ENCODE data around the gene PCARE. TPM values are rescaled to one million over a fixed set of nuclear protein-coding genes. Genes with fewer than 3 reads are reported as not detected.

PCARE gene
- polyA plus RNA-seq, 2 donors, result 0.07 to 0.22 TPM

DNA sequence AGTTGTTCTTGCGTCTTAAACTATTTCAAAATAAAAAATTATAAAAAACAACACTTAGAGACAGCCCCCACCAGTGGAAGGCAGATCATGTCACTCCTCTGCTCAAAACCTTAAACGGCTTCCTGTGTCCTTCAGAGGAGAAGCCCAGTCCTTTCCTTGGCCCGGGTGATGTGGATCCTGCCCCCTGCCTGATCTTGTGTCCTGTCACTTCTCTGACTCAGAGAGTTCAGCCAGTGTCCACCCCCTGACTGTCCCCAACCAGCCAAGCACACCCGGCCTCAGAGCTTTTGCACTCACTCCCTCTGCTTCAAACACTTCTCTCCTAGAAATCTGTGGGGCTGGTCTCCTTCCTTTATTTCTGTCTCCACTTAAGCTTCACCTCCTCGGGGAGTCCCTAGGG, 57.8 kb downstream of the PCARE start:
- H3K9me3 ChIP-seq (ENCODE audit: control insufficient read depth in 2 of 2, insufficient read depth in 1 of 2, low read depth in 1 of 2, low read length in 1 of 2), result no peaks in the 10 kb centered on the region
- H3K4me1 ChIP-seq (ENCODE audit: control insufficient read depth in 2 of 2, insufficient read depth in 2 of 2, low read length in 1 of 2), result peaks cover 0 to 16% of the 10 kb centered on the region in 2 donors
- no peaks in the 10 kb centered on the region for H3K27me3 ChIP-seq (ENCODE audit: control insufficient read depth in 1 of 2, insufficient read depth in 2 of 2, low read length in 2 of 2)
- 59 to 64% methylated on average over 5 of the region's 5 CpGs for WGBS, 2 donors
- no peak overlapping the region for H3K4me3 ChIP-seq (ENCODE audit: low read depth in 1 of 2, low read length in 2 of 2)
- peak overlapping the region in 1 of 2 donors; percentile 34 for H3K27ac ChIP-seq (ENCODE audit: low read depth in 2 of 2, low read length in 1 of 2)
- H3K36me3 ChIP-seq (ENCODE audit: control insufficient read depth in 2 of 2, insufficient read depth in 2 of 2, low read length in 1 of 2), result no peaks in the 10 kb centered on the region

DNA sequence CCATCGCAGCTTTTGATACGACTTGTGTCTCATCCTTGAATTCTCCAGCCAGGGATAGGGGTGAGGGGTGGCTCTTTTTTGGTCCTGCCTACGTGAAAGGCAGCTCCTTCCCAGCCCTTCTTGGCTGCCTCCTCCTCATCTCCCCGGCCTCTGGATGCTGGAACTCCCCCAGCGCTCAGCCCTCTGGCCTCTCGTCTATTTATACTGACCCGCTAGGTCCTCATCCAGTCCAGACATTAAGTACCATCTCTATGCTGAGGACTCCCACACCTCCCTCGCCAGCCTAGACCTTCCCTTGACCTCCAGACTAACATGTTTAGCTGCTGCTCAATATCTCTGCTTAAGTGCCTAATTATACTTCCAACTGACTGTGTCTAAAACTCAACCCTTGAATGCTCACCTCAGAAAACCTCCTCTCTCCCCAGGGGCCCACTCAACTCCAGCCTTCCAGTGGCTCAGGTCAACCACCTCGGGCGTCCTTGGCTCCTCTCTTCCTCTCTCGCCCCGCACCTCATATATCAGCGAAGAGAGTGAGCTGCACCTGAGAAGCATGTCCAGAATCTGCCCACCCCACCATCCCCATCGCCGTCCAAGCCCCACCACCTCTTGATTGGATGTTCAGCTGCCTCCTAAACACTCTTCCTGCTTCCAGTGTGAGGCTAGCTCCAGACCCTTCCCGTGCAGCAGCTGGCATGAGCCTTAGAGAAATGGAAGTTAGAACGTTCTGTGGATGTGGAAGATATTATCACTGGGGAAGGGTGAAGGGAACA, 58.4 kb downstream of the PCARE start:
- no peaks in the 10 kb centered on the region for H3K27me3 ChIP-seq (ENCODE audit: control insufficient read depth in 1 of 2, insufficient read depth in 2 of 2, low read length in 2 of 2)
- WGBS, 2 donors, result 77 to 82% methylated on average over 17 of the region's 17 CpGs
- H3K9me3 ChIP-seq (ENCODE audit: control insufficient read depth in 2 of 2, insufficient read depth in 1 of 2, low read depth in 1 of 2, low read length in 1 of 2), result no peaks in the 10 kb centered on the region
- H3K4me1 ChIP-seq (ENCODE audit: control insufficient read depth in 2 of 2, insufficient read depth in 2 of 2, low read length in 1 of 2), result peaks cover 4 to 19% of the 10 kb centered on the region in 2 donors
- H3K27ac ChIP-seq (ENCODE audit: low read depth in 2 of 2, low read length in 1 of 2), result peak overlapping the region; percentile 43 to 51
- H3K36me3 ChIP-seq (ENCODE audit: control insufficient read depth in 2 of 2, insufficient read depth in 2 of 2, low read length in 1 of 2), result no peaks in the 10 kb centered on the region
- no peak overlapping the region for H3K4me3 ChIP-seq (ENCODE audit: low read depth in 1 of 2, low read length in 2 of 2)

DNA sequence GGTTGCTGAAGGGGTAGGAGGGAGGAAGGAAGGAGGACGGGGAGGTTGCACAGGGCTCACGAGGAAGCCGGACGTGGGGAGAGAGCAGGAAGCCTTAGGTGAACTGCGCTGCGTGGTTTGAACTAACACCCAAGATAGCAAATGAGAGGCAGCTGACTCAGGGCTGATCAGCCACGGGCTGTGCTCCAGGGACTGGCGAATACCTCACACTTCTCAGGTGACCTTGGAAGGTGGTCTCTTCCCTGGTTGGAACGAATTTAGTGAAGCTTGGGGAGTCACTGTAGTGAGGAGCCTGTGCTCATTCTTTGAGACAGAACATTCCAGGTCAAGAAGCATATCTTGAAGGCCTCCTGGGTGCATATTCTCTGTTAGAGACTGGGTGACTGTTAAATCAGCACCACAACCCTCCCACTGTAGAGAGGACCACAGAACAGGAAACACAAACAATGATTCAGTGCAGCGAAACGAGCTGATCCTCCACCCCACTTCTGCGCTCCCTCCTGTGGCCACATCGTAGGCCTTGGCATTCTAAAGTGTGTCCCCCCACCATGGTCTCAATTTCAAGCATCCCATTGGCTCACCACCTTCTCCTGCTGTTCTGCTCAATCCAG, 59.4 kb downstream of the PCARE start:
- 60 to 68% methylated on average over 13 of the region's 13 CpGs for WGBS, 2 donors
- peak overlapping the region; percentile 14 to 52 for H3K27ac ChIP-seq (ENCODE audit: low read depth in 2 of 2, low read length in 1 of 2)
- H3K4me1 ChIP-seq (ENCODE audit: control insufficient read depth in 2 of 2, insufficient read depth in 2 of 2, low read length in 1 of 2), result peaks cover 5 to 19% of the 10 kb centered on the region in 2 donors
- no peaks in the 10 kb centered on the region for H3K27me3 ChIP-seq (ENCODE audit: control insufficient read depth in 1 of 2, insufficient read depth in 2 of 2, low read length in 2 of 2)
- H3K9me3 ChIP-seq (ENCODE audit: control insufficient read depth in 2 of 2, insufficient read depth in 1 of 2, low read depth in 1 of 2, low read length in 1 of 2), result no peaks in the 10 kb centered on the region
- no peaks in the 10 kb centered on the region for H3K36me3 ChIP-seq (ENCODE audit: control insufficient read depth in 2 of 2, insufficient read depth in 2 of 2, low read length in 1 of 2)
- H3K4me3 ChIP-seq (ENCODE audit: low read depth in 1 of 2, low read length in 2 of 2), result no peak overlapping the region

DNA sequence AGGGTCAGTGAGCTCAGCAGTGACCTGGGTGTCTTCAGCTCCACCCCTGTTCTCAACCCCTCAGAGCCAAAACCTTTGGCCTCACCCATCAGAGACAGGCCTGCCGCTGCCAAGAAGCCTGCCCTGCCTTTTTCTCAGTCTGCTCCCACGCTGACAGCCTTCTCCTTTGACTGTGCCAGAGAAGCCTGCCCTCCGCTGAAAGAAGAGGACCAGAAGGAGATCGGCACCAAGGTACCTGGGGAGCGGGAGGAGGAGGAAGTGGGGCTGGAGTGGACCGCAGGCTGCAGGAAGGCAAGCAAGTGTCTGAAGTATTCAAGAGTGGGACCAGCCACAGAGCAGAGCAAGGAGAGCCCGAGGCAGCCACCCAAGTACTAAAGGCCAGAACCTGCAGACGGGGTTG, 60.0 kb downstream of the PCARE start:
- Histone ChIP-seq H3K27me3 (ENCODE audit: control insufficient read depth in 1 of 2, insufficient read depth in 2 of 2, low read length in 2 of 2) (no peaks in the 10 kb centered on the region), H3K4me1 (ENCODE audit: control insufficient read depth in 2 of 2, insufficient read depth in 2 of 2, low read length in 1 of 2) (peaks cover 5 to 19% of the 10 kb centered on the region in 2 donors), H3K9me3 (ENCODE audit: control insufficient read depth in 2 of 2, insufficient read depth in 1 of 2, low read depth in 1 of 2, low read length in 1 of 2) (peaks cover 0 to under 1% of the 10 kb centered on the region in 2 donors), H3K36me3 (ENCODE audit: control insufficient read depth in 2 of 2, insufficient read depth in 2 of 2, low read length in 1 of 2) (no peaks in the 10 kb centered on the region), H3K27ac (ENCODE audit: low read depth in 2 of 2, low read length in 1 of 2) (peak overlapping the region in 1 of 2 donors; percentile 52), H3K4me3 (ENCODE audit: low read depth in 1 of 2, low read length in 2 of 2) (no peak overlapping the region)
- WGBS, 2 donors, result 81 to 82% methylated on average over 8 of the region's 8 CpGs

DNA sequence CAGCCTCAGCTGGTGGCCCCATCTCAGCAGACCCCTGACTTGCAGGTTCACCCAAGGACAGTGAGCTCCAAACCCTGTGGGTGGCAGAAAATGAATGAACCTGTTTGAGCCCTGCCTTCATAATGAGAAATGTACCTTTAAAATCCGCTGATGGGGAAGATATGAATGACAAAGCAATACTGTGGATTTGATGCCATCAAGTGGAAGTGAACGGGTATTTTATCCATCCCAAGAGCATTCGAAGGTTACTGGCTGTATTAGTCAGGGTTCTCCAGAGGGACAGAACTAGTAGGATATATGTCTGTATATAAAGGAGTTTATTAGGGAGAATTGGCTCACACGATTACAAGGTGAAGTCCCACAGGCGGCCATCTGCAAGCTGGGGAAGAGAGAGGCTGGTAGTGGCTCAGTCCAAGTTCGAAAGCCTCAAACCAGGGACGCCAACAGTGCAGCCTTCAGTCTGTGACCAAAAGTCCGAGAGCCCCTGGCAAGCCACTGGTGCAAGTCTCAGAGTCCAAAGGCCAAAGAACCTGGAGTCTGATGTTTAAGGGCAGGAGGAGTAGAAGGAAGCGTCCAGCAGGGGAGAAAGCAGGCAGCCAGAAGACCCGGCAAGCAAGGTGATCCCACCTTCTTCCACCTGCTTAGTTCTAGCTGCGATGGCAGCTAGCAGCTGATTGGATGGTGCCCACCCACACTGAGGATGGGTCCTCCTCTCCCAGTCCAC, 61.1 kb downstream of the PCARE start:
- H3K27ac ChIP-seq (ENCODE audit: low read depth in 2 of 2, low read length in 1 of 2), result peak overlapping the region in 1 of 2 donors; percentile 70
- 72 to 78% methylated on average over 11 of the region's 11 CpGs for WGBS, 2 donors

DNA sequence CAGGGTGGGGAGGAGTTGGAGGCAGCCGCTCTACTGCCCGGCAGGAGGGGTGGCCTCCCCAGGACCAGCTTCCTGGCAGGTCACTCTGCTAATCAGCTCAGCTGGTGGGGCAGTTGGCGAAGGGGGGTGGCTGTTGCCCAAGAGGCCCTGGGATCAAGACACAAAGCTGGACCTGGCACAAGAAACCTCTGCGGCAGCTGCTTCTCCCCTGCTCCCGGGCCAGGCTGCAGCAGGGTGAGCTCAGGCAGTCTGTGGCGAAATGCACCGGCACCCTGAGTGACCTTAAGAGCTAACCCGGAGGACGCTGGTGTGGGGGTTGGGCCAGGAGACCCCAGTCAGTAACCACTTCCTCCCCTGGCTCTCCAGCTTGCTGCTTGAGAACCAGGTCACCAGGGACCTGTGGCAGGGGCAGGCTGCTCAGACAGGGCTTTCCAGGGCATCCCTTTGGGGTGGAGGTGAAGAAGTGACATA, 62.1 kb downstream of the PCARE start:
- Histone ChIP-seq H3K4me3 (ENCODE audit: low read depth in 1 of 2, low read length in 2 of 2) (no peak overlapping the region), H3K4me1 (ENCODE audit: control insufficient read depth in 2 of 2, insufficient read depth in 2 of 2, low read length in 1 of 2) (peaks cover 5 to 19% of the 10 kb centered on the region in 2 donors), H3K36me3 (ENCODE audit: control insufficient read depth in 2 of 2, insufficient read depth in 2 of 2, low read length in 1 of 2) (no peaks in the 10 kb centered on the region), H3K27me3 (ENCODE audit: control insufficient read depth in 1 of 2, insufficient read depth in 2 of 2, low read length in 2 of 2) (no peaks in the 10 kb centered on the region), H3K27ac (ENCODE audit: low read depth in 2 of 2, low read length in 1 of 2) (peak overlapping the region; percentile 72 to 74), H3K9me3 (ENCODE audit: control insufficient read depth in 2 of 2, insufficient read depth in 1 of 2, low read depth in 1 of 2, low read length in 1 of 2) (peaks cover 0 to 3% of the 10 kb centered on the region in 2 donors)
- 35 to 49% methylated on average over 9 of the region's 9 CpGs for WGBS, 2 donors

More for the DNA sequence above, 61.1 kb downstream of the PCARE start:
- Histone ChIP-seq H3K9me3 (ENCODE audit: control insufficient read depth in 2 of 2, insufficient read depth in 1 of 2, low read depth in 1 of 2, low read length in 1 of 2) (peaks cover 0 to 3% of the 10 kb centered on the region in 2 donors), H3K27me3 (ENCODE audit: control insufficient read depth in 1 of 2, insufficient read depth in 2 of 2, low read length in 2 of 2) (no peaks in the 10 kb centered on the region), H3K4me1 (ENCODE audit: control insufficient read depth in 2 of 2, insufficient read depth in 2 of 2, low read length in 1 of 2) (peaks cover 5 to 19% of the 10 kb centered on the region in 2 donors), H3K4me3 (ENCODE audit: low read depth in 1 of 2, low read length in 2 of 2) (no peak overlapping the region), H3K36me3 (ENCODE audit: control insufficient read depth in 2 of 2, insufficient read depth in 2 of 2, low read length in 1 of 2) (no peaks in the 10 kb centered on the region)

Other genes starting within 250 kb of the PCARE start
- 10 to 100 TPM in 1 of 2 donors, 1 to 10 TPM in 1; 9.7 to 30.7 TPM for gene TRMT61B, start 204.2 kb downstream of the PCARE start, polyA plus RNA-seq
- gene WDR43, start 179.9 kb downstream of the PCARE start, polyA plus RNA-seq, result 10 to 100 TPM in 1 of 2 donors, 1 to 10 TPM in 1; 8.1 to 18.7 TPM
- 1 to 10 TPM in 1 of 2 donors, under 1 TPM in 1; 0.42 to 1.8 TPM for gene TOGARAM2, start 93.2 kb downstream of the PCARE start, polyA plus RNA-seq
- 10 to 100 TPM; 12.4 to 16.8 TPM for gene CLIP4, start 40.9 kb upstream of the PCARE start, polyA plus RNA-seq

Measured in esophagus (tissue), 2 donors.